SK-N-SH treated with all-trans-retinoic acid at 6 μM for 48 hours (cell line): ENCODE results near the gene DR1.

ENCODE experiments used
- ATAC-seq: fragments of 200-7000 bp; cut with Tn5 transposase; 3 replicates; pipeline ENCODE4 v1.9.1; 2020; ENCODE audit warnings: mild to moderate bottlenecking, moderate library complexity
- ARNTL ChIP-seq: fragments of 450-650 bp; formaldehyde crosslinking; IDR thresholded peaks from 2 replicates; pipeline ENCODE4 v1.5.0; 2020; ENCODE audit warnings: low read depth, mild to moderate bottlenecking, moderate library complexity, borderline replicate concordance
- BACH2 ChIP-seq: fragments of 250-450 bp; sonication (Bioruptor Pico); IDR thresholded peaks from 2 replicates; pipeline ENCODE4 v1.9.0; 2021; ENCODE audit warnings: mild to moderate bottlenecking, borderline replicate concordance
- CSDC2 ChIP-seq: fragments of 250-450 bp; sonication (Bioruptor Pico); IDR thresholded peaks from 2 replicates; pipeline ENCODE4 v1.5.0; 2020; ENCODE audit warnings: mild to moderate bottlenecking, moderate library complexity
- ESRRG ChIP-seq: fragments of 250-450 bp; sonication (Bioruptor Pico); IDR thresholded peaks from 2 replicates; pipeline ENCODE4 v1.6.1; 2021; ENCODE audit warnings: mild to moderate bottlenecking
- GLIS3 ChIP-seq: fragments of 250-450 bp; sonication (Bioruptor Pico); IDR thresholded peaks from 2 replicates; pipeline ENCODE4 v1.5.0; 2020; ENCODE audit warnings: mild to moderate bottlenecking, moderate library complexity
- ISL1 ChIP-seq: fragments of 250-450 bp; sonication (Bioruptor Pico); IDR thresholded peaks from 2 replicates; pipeline ENCODE4 v2.1.2; 2022; ENCODE audit warnings: mild to moderate bottlenecking, moderate library complexity
- OSR1 ChIP-seq: fragments of 250-450 bp; sonication (Bioruptor Pico); IDR thresholded peaks from 2 replicates; pipeline ENCODE4 v1.8.0; 2022; ENCODE audit warnings: moderate library complexity, mild to moderate bottlenecking, inconsistent platforms
- PPARA ChIP-seq: fragments of 250-450 bp; sonication (Bioruptor Pico); IDR thresholded peaks from 2 replicates; pipeline ENCODE4 v1.5.0; 2020; ENCODE audit warnings: mild to moderate bottlenecking, borderline replicate concordance
- SNAI2 ChIP-seq: fragments of 250-450 bp; sonication (Bioruptor Pico); IDR thresholded peaks from 2 replicates; pipeline ENCODE4 v1.5.0; 2020; ENCODE audit warnings: mild to moderate bottlenecking, moderate library complexity
- TCF4 ChIP-seq: fragments of 250-450 bp; sonication (Bioruptor Pico); IDR thresholded peaks from 2 replicates; pipeline ENCODE4 v1.8.0; 2021; ENCODE audit warnings: mild to moderate bottlenecking, moderate library complexity, borderline replicate concordance
- ZFP3 ChIP-seq: fragments of 250-450 bp; sonication (Bioruptor Pico); IDR thresholded peaks from 2 replicates; pipeline ENCODE4 v1.5.0; 2020; ENCODE audit warnings: mild to moderate bottlenecking, moderate library complexity
- ZFP30 ChIP-seq: fragments of 450-650 bp; formaldehyde crosslinking; IDR thresholded peaks from 2 replicates; pipeline ENCODE4 v1.5.0; 2022; ENCODE audit warnings: mild to moderate bottlenecking, moderate library complexity
- ZNF565 ChIP-seq: fragments of 450-650 bp; formaldehyde crosslinking; conservative IDR thresholded peaks from 2 replicates; pipeline ENCODE4 v1.5.0; 2020; ENCODE audit warnings: low read depth, mild to moderate bottlenecking, moderate library complexity
- ZNF70 ChIP-seq: fragments of 450-650 bp; formaldehyde crosslinking; IDR thresholded peaks from 2 replicates; pipeline ENCODE4 v1.5.0; 2020; ENCODE audit warnings: mild to moderate bottlenecking, moderate library complexity
- ZNF8 ChIP-seq: fragments of 450-650 bp; formaldehyde crosslinking; IDR thresholded peaks from 2 replicates; pipeline ENCODE4 v1.5.0; 2020; ENCODE audit warnings: mild to moderate bottlenecking, moderate library complexity
- TF ChIP-seq, protein P1 (sequence below): fragments of 250-450 bp; sonication (Bioruptor Pico); IDR thresholded peaks from 2 replicates; pipeline ENCODE4 v1.5.1; 2020; ENCODE audit warnings: low read depth, mild to moderate bottlenecking, moderate library complexity
- TF ChIP-seq, protein P2 (sequence below): fragments of 250-450 bp; sonication (Bioruptor Pico); IDR thresholded peaks from 2 replicates; pipeline ENCODE4 v1.5.1; 2021; ENCODE audit warnings: mild to moderate bottlenecking, moderate library complexity
- TF ChIP-seq, protein P3 (sequence below): fragments of 250-450 bp; sonication (Bioruptor Pico); IDR thresholded peaks from 2 replicates; pipeline ENCODE4 v1.8.0; 2021; ENCODE audit warnings: low read depth, mild to moderate bottlenecking, moderate library complexity, borderline replicate concordance
- TF ChIP-seq, protein P4 (sequence below): fragments of 250-450 bp; sonication (Bioruptor Pico); IDR thresholded peaks from 2 replicates; pipeline ENCODE4 v1.5.0; 2020; ENCODE audit warnings: mild to moderate bottlenecking, moderate library complexity
- TF ChIP-seq, protein P5 (sequence below): fragments of 250-450 bp; sonication (Bioruptor Pico); IDR thresholded peaks from 2 replicates; pipeline ENCODE4 v1.8.0; 2020; ENCODE audit warnings: mild to moderate bottlenecking, moderate library complexity, borderline replicate concordance

Gene DR1

DNA sequence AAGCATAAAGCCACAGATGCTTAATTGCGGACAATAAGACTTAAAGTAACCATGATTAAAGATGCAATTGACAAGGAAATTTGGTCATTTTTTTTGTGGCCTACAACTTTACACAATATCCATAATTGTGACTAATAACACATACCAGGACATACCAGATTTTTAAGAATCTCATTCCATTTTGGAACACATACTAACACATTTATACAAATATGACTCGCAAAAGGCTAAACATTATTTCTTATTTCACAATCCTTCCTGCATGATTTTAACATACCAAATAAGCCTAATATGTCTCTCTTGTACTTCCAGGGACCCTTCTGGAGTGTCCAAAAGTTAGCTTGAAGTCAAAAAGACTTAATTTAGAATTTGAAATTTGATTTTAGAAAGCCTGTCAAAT is 48.8 kb downstream of the DR1 start:
- no peak for ATAC-seq
- no peak for TF ChIP-seq BACH2 (CRISPR knock-in tag)
- TF ChIP-seq, protein P1, sequence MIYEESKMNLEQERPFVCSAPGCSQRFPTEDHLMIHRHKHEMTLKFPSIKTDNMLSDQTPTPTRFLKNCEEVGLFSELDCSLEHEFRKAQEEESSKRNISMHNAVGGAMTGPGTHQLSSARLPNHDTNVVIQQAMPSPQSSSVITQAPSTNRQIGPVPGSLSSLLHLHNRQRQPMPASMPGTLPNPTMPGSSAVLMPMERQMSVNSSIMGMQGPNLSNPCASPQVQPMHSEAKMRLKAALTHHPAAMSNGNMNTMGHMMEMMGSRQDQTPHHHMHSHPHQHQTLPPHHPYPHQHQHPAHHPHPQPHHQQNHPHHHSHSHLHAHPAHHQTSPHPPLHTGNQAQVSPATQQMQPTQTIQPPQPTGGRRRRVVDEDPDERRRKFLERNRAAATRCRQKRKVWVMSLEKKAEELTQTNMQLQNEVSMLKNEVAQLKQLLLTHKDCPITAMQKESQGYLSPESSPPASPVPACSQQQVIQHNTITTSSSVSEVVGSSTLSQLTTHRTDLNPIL (CRISPR knock-in tag): no peak
- TF ChIP-seq GLIS3 (CRISPR knock-in tag): no peak
- no peak for TF ChIP-seq ZFP3 (CRISPR knock-in tag)
- no peak for TF ChIP-seq ISL1 (CRISPR knock-in tag)
- no peak for TF ChIP-seq PPARA (CRISPR knock-in tag)
- TF ChIP-seq ZFP30: no peak
- no peak for TF ChIP-seq CSDC2 (CRISPR knock-in tag)
- TF ChIP-seq ZNF70 (CRISPR knock-in tag): no peak
- no peak for TF ChIP-seq ZNF8 (CRISPR knock-in tag)
- no peak for TF ChIP-seq TCF4
- TF ChIP-seq OSR1: no peak
- TF ChIP-seq, protein P2, sequence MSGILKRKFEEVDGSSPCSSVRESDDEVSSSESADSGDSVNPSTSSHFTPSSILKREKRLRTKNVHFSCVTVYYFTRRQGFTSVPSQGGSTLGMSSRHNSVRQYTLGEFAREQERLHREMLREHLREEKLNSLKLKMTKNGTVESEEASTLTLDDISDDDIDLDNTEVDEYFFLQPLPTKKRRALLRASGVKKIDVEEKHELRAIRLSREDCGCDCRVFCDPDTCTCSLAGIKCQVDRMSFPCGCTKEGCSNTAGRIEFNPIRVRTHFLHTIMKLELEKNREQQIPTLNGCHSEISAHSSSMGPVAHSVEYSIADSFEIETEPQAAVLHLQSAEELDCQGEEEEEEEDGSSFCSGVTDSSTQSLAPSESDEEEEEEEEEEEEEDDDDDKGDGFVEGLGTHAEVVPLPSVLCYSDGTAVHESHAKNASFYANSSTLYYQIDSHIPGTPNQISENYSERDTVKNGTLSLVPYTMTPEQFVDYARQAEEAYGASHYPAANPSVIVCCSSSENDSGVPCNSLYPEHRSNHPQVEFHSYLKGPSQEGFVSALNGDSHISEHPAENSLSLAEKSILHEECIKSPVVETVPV (CRISPR knock-in tag): no peak
- TF ChIP-seq, protein P3, sequence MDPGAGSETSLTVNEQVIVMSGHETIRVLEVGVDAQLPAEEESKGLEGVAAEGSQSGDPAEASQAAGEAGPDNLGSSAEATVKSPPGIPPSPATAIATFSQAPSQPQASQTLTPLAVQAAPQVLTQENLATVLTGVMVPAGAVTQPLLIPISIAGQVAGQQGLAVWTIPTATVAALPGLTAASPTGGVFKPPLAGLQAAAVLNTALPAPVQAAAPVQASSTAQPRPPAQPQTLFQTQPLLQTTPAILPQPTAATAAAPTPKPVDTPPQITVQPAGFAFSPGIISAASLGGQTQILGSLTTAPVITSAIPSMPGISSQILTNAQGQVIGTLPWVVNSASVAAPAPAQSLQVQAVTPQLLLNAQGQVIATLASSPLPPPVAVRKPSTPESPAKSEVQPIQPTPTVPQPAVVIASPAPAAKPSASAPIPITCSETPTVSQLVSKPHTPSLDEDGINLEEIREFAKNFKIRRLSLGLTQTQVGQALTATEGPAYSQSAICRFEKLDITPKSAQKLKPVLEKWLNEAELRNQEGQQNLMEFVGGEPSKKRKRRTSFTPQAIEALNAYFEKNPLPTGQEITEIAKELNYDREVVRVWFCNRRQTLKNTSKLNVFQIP (CRISPR knock-in tag): no peak
- no peak for TF ChIP-seq ARNTL (CRISPR knock-in tag)
- no peak for TF ChIP-seq ZNF565 (CRISPR knock-in tag)
- TF ChIP-seq, all 23 proteins: peak for 0

DNA sequence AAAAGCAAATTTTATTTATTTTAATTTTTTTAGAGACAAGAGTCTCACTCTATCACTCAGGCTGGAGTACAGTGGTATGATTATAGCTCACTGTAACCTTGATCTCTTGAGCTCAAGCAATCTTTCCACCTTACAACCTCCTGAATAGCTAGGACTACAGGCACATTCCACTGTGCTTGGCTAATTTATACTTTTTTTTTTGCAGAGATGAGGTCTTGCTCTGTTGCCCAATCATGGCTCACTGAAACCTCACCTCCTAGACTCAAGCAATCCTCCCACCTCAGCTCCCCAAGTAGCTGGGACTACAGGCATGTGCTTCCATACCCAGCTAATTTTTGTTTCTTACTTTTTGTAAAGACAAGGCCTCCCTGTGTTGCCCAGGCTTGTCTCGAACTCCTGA is 49.5 kb downstream of the DR1 start:
- no peak for ATAC-seq
- TF ChIP-seq SNAI2 (CRISPR knock-in tag): no peak
- TF ChIP-seq ISL1 (CRISPR knock-in tag): no peak
- TF ChIP-seq, protein P4, sequence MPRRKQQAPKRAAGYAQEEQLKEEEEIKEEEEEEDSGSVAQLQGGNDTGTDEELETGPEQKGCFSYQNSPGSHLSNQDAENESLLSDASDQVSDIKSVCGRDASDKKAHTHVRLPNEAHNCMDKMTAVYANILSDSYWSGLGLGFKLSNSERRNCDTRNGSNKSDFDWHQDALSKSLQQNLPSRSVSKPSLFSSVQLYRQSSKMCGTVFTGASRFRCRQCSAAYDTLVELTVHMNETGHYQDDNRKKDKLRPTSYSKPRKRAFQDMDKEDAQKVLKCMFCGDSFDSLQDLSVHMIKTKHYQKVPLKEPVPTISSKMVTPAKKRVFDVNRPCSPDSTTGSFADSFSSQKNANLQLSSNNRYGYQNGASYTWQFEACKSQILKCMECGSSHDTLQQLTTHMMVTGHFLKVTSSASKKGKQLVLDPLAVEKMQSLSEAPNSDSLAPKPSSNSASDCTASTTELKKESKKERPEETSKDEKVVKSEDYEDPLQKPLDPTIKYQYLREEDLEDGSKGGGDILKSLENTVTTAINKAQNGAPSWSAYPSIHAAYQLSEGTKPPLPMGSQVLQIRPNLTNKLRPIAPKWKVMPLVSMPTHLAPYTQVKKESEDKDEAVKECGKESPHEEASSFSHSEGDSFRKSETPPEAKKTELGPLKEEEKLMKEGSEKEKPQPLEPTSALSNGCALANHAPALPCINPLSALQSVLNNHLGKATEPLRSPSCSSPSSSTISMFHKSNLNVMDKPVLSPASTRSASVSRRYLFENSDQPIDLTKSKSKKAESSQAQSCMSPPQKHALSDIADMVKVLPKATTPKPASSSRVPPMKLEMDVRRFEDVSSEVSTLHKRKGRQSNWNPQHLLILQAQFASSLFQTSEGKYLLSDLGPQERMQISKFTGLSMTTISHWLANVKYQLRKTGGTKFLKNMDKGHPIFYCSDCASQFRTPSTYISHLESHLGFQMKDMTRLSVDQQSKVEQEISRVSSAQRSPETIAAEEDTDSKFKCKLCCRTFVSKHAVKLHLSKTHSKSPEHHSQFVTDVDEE (CRISPR knock-in tag): no peak
- TF ChIP-seq OSR1: no peak
- TF ChIP-seq, protein P5, sequence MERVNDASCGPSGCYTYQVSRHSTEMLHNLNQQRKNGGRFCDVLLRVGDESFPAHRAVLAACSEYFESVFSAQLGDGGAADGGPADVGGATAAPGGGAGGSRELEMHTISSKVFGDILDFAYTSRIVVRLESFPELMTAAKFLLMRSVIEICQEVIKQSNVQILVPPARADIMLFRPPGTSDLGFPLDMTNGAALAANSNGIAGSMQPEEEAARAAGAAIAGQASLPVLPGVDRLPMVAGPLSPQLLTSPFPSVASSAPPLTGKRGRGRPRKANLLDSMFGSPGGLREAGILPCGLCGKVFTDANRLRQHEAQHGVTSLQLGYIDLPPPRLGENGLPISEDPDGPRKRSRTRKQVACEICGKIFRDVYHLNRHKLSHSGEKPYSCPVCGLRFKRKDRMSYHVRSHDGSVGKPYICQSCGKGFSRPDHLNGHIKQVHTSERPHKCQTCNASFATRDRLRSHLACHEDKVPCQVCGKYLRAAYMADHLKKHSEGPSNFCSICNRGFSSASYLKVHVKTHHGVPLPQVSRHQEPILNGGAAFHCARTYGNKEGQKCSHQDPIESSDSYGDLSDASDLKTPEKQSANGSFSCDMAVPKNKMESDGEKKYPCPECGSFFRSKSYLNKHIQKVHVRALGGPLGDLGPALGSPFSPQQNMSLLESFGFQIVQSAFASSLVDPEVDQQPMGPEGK (CRISPR knock-in tag): no peak
- no peak for TF ChIP-seq CSDC2 (CRISPR knock-in tag)
- no peak for TF ChIP-seq PPARA (CRISPR knock-in tag)
- no peak for TF ChIP-seq ARNTL (CRISPR knock-in tag)
- TF ChIP-seq ESRRG: no peak
- TF ChIP-seq, all 23 proteins: peak for 0

DNA sequence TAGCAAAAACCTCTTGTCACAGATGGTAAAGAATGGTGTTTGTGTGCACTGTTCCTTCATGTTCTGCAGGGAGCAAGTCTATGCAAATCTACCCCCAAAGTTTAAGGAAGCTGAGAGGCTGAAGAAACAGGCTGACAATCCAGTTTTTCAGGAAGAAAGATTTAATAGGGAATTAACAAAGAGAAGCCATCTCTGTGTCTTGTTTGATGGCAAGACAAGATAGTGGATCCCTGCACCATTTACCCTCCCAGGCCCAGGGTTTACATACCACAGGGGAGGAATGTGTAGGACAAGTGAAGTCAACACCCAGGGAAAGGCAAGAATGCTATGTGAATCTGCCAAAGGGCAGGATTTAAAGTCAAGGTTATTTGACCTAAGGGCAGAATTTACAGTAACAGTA is 54.1 kb downstream of the DR1 start:
- no peak for ATAC-seq
- TF ChIP-seq, protein P2 (CRISPR knock-in tag): no peak
- TF ChIP-seq ESRRG (no peak), PPARA (CRISPR knock-in tag) (no peak), OSR1 (no peak), ZNF8 (CRISPR knock-in tag) (no peak), ISL1 (CRISPR knock-in tag) (no peak), ZNF70 (CRISPR knock-in tag) (no peak), ZFP3 (CRISPR knock-in tag) (no peak)
- TF ChIP-seq, protein P3 (CRISPR knock-in tag): no peak
- TF ChIP-seq, protein P5 (CRISPR knock-in tag): no peak
